ENCODE results near the gene FBXO11. TPM values are rescaled to one million over a fixed set of nuclear protein-coding genes. Genes with fewer than 3 reads are reported as not detected.

The FBXO11 gene
- total RNA-seq, 1 experiment from 2014 or later: 23.6 TPM

GRCh38 chr2:47784352-47784851 lies 121.9 kb downstream of the FBXO11 start:
- no peak for DNase-seq (ENCODE audit: low spot score)

- DNase-seq (ENCODE audit: low spot score): peak; percentile 47
These were observed 122.6 kb downstream of the FBXO11 start for GRCh38 chr2:47783486-47784351.

GRCh38 chr2:47782671-47783485 lies 123.4 kb downstream of the FBXO11 start, which contains the start of gene MSH6:
Gene MSH6, plus strand, starts transcription at chr2:47783145. Its CDS starts 89 bp downstream, at chr2:47783234.
- DNase-seq (ENCODE audit: low spot score): peak; percentile 75

GRCh38 chr2:47782381-47782670 lies 124.0 kb downstream of the FBXO11 start:
- DNase-seq (ENCODE audit: low spot score): no peak

- no peak for DNase-seq (ENCODE audit: low spot score)
These were observed 126.9 kb downstream of the FBXO11 start for GRCh38 chr2:47779426-47779790.

GRCh38 chr2:47778698-47779425 lies 127.4 kb downstream of the FBXO11 start:
- DNase-seq (ENCODE audit: low spot score): no peak

- no peak for DNase-seq (ENCODE audit: low spot score)
These were observed 128.9 kb downstream of the FBXO11 start for GRCh38 chr2:47777277-47777937.

GRCh38 chr2:47774567-47774966 lies 131.7 kb downstream of the FBXO11 start:
- no peak for DNase-seq (ENCODE audit: low spot score)

- DNase-seq (ENCODE audit: low spot score): no peak
These were observed 134.0 kb downstream of the FBXO11 start for GRCh38 chr2:47772343-47772742.

- peak; percentile 99 for DNase-seq (ENCODE audit: low spot score)
These were observed 135.1 kb downstream of the FBXO11 start for GRCh38 chr2:47771211-47771610.

- no peak for DNase-seq (ENCODE audit: low spot score)
These were observed 137.0 kb downstream of the FBXO11 start for GRCh38 chr2:47769318-47769717.

GRCh38 chr2:47767880-47768609 lies 138.3 kb downstream of the FBXO11 start:
- peak; percentile 38 for DNase-seq (ENCODE audit: low spot score)

GRCh38 chr2:47767497-47767844 lies 138.8 kb downstream of the FBXO11 start:
- no peak for DNase-seq (ENCODE audit: low spot score)

- no peak for DNase-seq (ENCODE audit: low spot score)
These were observed 154.4 kb downstream of the FBXO11 start for GRCh38 chr2:47751856-47752414.

GRCh38 chr2:47747878-47748277 lies 158.4 kb downstream of the FBXO11 start:
- DNase-seq (ENCODE audit: low spot score): no peak

- no peak for DNase-seq (ENCODE audit: low spot score)
These were observed 162.2 kb downstream of the FBXO11 start for GRCh38 chr2:47744074-47744473.

- DNase-seq (ENCODE audit: low spot score): no peak
These were observed 164.7 kb downstream of the FBXO11 start for GRCh38 chr2:47741637-47742036.

- DNase-seq (ENCODE audit: low spot score): no peak
These were observed 165.2 kb downstream of the FBXO11 start for GRCh38 chr2:47741101-47741500.
